NCI-H524 treated with DMSO at 0.1 percent for 48 hours (cell line): ENCODE results near the gene MRPL43.
"Not testable (repeated sequence)": the region's sequence is repeated elsewhere in the genome, so short reads cannot be mapped to it uniquely, and the experiment has no call there.

Experiments
- DNase-seq: peaks from one replicate; lab custom pipeline; 2025; lab: John Stamatoyannopoulos, UW

The MRPL43 gene

GRCh38 chr10:100982916-100983830 is 4.1 kb downstream of the MRPL43 start:
- DNase-seq: no peak

GRCh38 chr10:100981178-100981772 is 6.0 kb downstream of the MRPL43 start:
- no peak for DNase-seq

- no peak for DNase-seq
Measured at GRCh38 chr10:100980711-100981110, 6.6 kb downstream of the MRPL43 start.

- no peak for DNase-seq
Measured at GRCh38 chr10:100980311-100980710, 7.0 kb downstream of the MRPL43 start.

GRCh38 chr10:100979791-100980272 is 7.5 kb downstream of the MRPL43 start:
- DNase-seq: no peak

GRCh38 chr10:100978901-100979195 is 8.4 kb downstream of the MRPL43 start:
- DNase-seq: no peak

- DNase-seq: no peak
Measured at GRCh38 chr10:100978121-100978900, 9.0 kb downstream of the MRPL43 start.

- DNase-seq: no peak
Measured at GRCh38 chr10:100977436-100977835, 9.9 kb downstream of the MRPL43 start.

- DNase-seq: no peak
Measured at GRCh38 chr10:100976906-100977305, 10.4 kb downstream of the MRPL43 start.

GRCh38 chr10:100975397-100975796 is 11.9 kb downstream of the MRPL43 start:
- not testable (repeated sequence) for DNase-seq

GRCh38 chr10:100972904-100973535 is 14.3 kb downstream of the MRPL43 start:
- DNase-seq: no peak

- DNase-seq: no peak
Measured at GRCh38 chr10:100972115-100972903, 15.0 kb downstream of the MRPL43 start.

GRCh38 chr10:100970914-100971811 is 16.1 kb downstream of the MRPL43 start:
- no peak for DNase-seq

- DNase-seq: no peak
Measured at GRCh38 chr10:100970076-100970913, 17.0 kb downstream of the MRPL43 start.

- no peak for DNase-seq
Measured at GRCh38 chr10:100969187-100970075, 17.9 kb downstream of the MRPL43 start, which contains the start of gene SEMA4G. SEMA4G (plus strand) TSS chr10:100969504; CDS start chr10:100972913, 3,409 bp downstream.

GRCh38 chr10:100968863-100969186 is 18.5 kb downstream of the MRPL43 start:
- DNase-seq: no peak

GRCh38 chr10:100968062-100968736 is 19.1 kb downstream of the MRPL43 start:
- no peak for DNase-seq

GRCh38 chr10:100967332-100967731 is 20.0 kb downstream of the MRPL43 start:
- no peak for DNase-seq
